Loucy (cell line): ENCODE results near the gene EFR3B.

ENCODE experiments used
- H2AFZ ChIP-seq: fragments of 200-600 bp; sonication (generic); 2 replicates; pipeline ENCODE4 v1.6.0; 2016; ENCODE audit warnings: antibody characterized with exemption, mild to moderate bottlenecking, low read length, moderate library complexity
- H3F3A ChIP-seq: fragments of 200-600 bp; 2 replicates; pipeline ENCODE4 v1.6.0; 2016; ENCODE audit warnings: antibody characterized with exemption, low read depth, mild to moderate bottlenecking
- H3K27me3 ChIP-seq: fragments of 200-600 bp; sonication (generic); 2 replicates; pipeline ENCODE4 v1.6.1; 2014; ENCODE audit warnings: low read length, mild to moderate bottlenecking; ENCODE audit not compliant: insufficient read depth, poor library complexity, severe bottlenecking
- H3K36me3 ChIP-seq: fragments of 200-600 bp; sonication (generic); 2 replicates; pipeline ENCODE4 v1.6.1; 2016; ENCODE audit warnings: low read length; ENCODE audit not compliant: insufficient read depth
- H3K4me1 ChIP-seq: fragments of 200-600 bp; sonication (generic); 2 replicates; pipeline ENCODE4 v1.5.1; 2014; ENCODE audit warnings: low read length, mild to moderate bottlenecking; ENCODE audit not compliant: insufficient read depth, poor library complexity, severe bottlenecking
- H3K4me2 ChIP-seq: fragments of 200-600 bp; sonication (generic); 2 replicates; pipeline ENCODE4 v1.6.0; 2014; ENCODE audit warnings: antibody characterized with exemption, low read length, low read depth, mild to moderate bottlenecking; ENCODE audit not compliant: poor library complexity, severe bottlenecking
- H3K4me3 ChIP-seq: fragments of 200-600 bp; sonication (generic); 2 replicates; pipeline ENCODE4 v1.5.1; 2014; ENCODE audit warnings: low read length, mild to moderate bottlenecking, mixed read lengths; ENCODE audit not compliant: poor library complexity, severe bottlenecking
- H3K79me2 ChIP-seq: fragments of 200-600 bp; sonication (generic); 2 replicates; pipeline ENCODE4 v1.6.1; 2014; ENCODE audit warnings: low read length; ENCODE audit not compliant: insufficient read depth
- H3K9ac ChIP-seq: fragments of 200-600 bp; sonication (generic); 2 replicates; pipeline ENCODE4 v1.6.0; 2014; ENCODE audit warnings: mild to moderate bottlenecking, low read depth, low read length, moderate library complexity; ENCODE audit not compliant: poor library complexity, severe bottlenecking
- H3K9me2 ChIP-seq: fragments of 200-600 bp; sonication (generic); replicated peaks from 2 replicates; pipeline ENCODE4 v1.6.1; 2016; ENCODE audit warnings: low read depth, low read length, mixed read lengths
- H3K9me3 ChIP-seq: fragments of 200-600 bp; sonication (generic); 2 replicates; pipeline ENCODE4 v1.6.1; 2014; ENCODE audit warnings: mild to moderate bottlenecking, antibody characterized with exemption, low read length, low read depth; ENCODE audit not compliant: insufficient read depth
- H4K20me1 ChIP-seq: fragments of 200-600 bp; sonication (generic); 2 replicates; pipeline ENCODE4 v1.6.0; 2014; ENCODE audit warnings: antibody characterized with exemption, low read length, mild to moderate bottlenecking; ENCODE audit not compliant: insufficient read depth, poor library complexity, severe bottlenecking
- CTCF ChIP-seq: fragments of 200-600 bp; sonication (generic); conservative IDR thresholded peaks from 2 replicates; pipeline ENCODE4 v1.5.1; 2014; ENCODE audit warnings: mild to moderate bottlenecking, antibody characterized with exemption, low read length
- EZH2phosphoT487 ChIP-seq: fragments of 200-600 bp; IDR thresholded peaks from 2 replicates; pipeline ENCODE4 v1.6.1; 2018; ENCODE audit warnings: antibody characterized with exemption, mild to moderate bottlenecking, moderate library complexity, borderline replicate concordance

EFR3B gene

GRCh38 chr2:25044011-25044410, 2.1 kb downstream of the EFR3B start:
- no peaks in the 10 kb centered on the region for H3K9me2 ChIP-seq
- no peak overlapping the region for H2AFZ ChIP-seq
- H3K36me3 ChIP-seq: no peaks in the 10 kb centered on the region
- H3K9ac ChIP-seq: no peak overlapping the region
- peak overlapping the region; percentile 94 for H3K4me2 ChIP-seq
- H3K9me3 ChIP-seq: no peaks in the 10 kb centered on the region
- no peaks in the 10 kb centered on the region for H4K20me1 ChIP-seq
- H3K4me1 ChIP-seq: peaks cover 22% of the 10 kb centered on the region
- peaks cover 11% of the 10 kb centered on the region for H3K27me3 ChIP-seq
- H3K79me2 ChIP-seq: no peaks in the 10 kb centered on the region
- no peak overlapping the region for H3K4me3 ChIP-seq
- no peak for TF ChIP-seq EZH2phosphoT487
- no peak for TF ChIP-seq CTCF
- H3F3A ChIP-seq: no peaks in the 10 kb centered on the region

- H4K20me1 ChIP-seq: no peaks in the 10 kb centered on the region
- H3K4me2 ChIP-seq: peak overlapping the region; percentile 29
- no peak for TF ChIP-seq EZH2phosphoT487
- TF ChIP-seq CTCF: no peak
- peak overlapping the region; percentile 19; the same call in 1 of the 2 replicates for H2AFZ ChIP-seq
- peaks cover 22% of the 10 kb centered on the region for H3K4me1 ChIP-seq
- H3K9me3 ChIP-seq: no peaks in the 10 kb centered on the region
- peaks cover 11% of the 10 kb centered on the region for H3K27me3 ChIP-seq
- H3K9me2 ChIP-seq: no peaks in the 10 kb centered on the region
- H3K9ac ChIP-seq: no peak overlapping the region
- no peak overlapping the region for H3K4me3 ChIP-seq
- no peaks in the 10 kb centered on the region for H3F3A ChIP-seq
- H3K36me3 ChIP-seq: no peaks in the 10 kb centered on the region
- H3K79me2 ChIP-seq: no peaks in the 10 kb centered on the region
Observed at GRCh38 chr2:25044990-25045389, 3.1 kb downstream of the EFR3B start.

GRCh38 chr2:25049422-25049821, 7.5 kb downstream of the EFR3B start:
- H2AFZ ChIP-seq: no peak overlapping the region
- no peak overlapping the region for H3K4me2 ChIP-seq
- TF ChIP-seq EZH2phosphoT487 (no peak), CTCF (no peak)
- no peaks in the 10 kb centered on the region for H3K9me2 ChIP-seq
- H3K4me1 ChIP-seq: no peaks in the 10 kb centered on the region
- H3F3A ChIP-seq: no peaks in the 10 kb centered on the region
- H3K9ac ChIP-seq: no peak overlapping the region
- H4K20me1 ChIP-seq: no peaks in the 10 kb centered on the region
- no peaks in the 10 kb centered on the region for H3K9me3 ChIP-seq
- H3K79me2 ChIP-seq: no peaks in the 10 kb centered on the region
- no peaks in the 10 kb centered on the region for H3K36me3 ChIP-seq
- no peak overlapping the region for H3K4me3 ChIP-seq
- H3K27me3 ChIP-seq: no peaks in the 10 kb centered on the region
